Uterus (tissue), 4 donors: ENCODE data around the gene RIMS3. TPM values are rescaled to one million over a fixed set of nuclear protein-coding genes. Genes with fewer than 3 reads are reported as not detected.

Source experiments
- DNase-seq, 2 donors: peaks; one replicate each; pipeline ENCODE4 v3.0.0-alpha.2; 2019 to 2020
- H3K27ac ChIP-seq, 2 donors: fragments of 200-600 bp; sonication (generic); 1 replicate in 1 of 2; 2 replicates in 1 of 2; pipeline ENCODE4 v1.5.1; 2016 to 2018
- H3K27me3 ChIP-seq, 2 donors: fragments of 200-600 bp; sonication (generic); one replicate each; pipeline ENCODE4 v1.5.1; 2018 to 2019; ENCODE audit warnings: control low read depth in 1 of 2
- H3K36me3 ChIP-seq, 2 donors: fragments of 200-600 bp; sonication (generic); one replicate each; pipeline ENCODE4 v1.5.1; 2019; ENCODE audit warnings: control low read depth in 1 of 2
- H3K4me1 ChIP-seq, 2 donors: fragments of 200-600 bp; sonication (generic); one replicate each; pipeline ENCODE4 v1.5.1; 2018 to 2019; ENCODE audit warnings: control low read depth in 1 of 2
- H3K4me3 ChIP-seq, 2 donors: fragments of 200-600 bp; sonication (generic); 1 replicate in 1 of 2; 2 replicates in 1 of 2; pipeline ENCODE4 v1.5.1; 2018 to 2019; ENCODE audit warnings: mild to moderate bottlenecking in 1 of 2
- H3K9me3 ChIP-seq, 2 donors: fragments of 200-600 bp; sonication (generic); one replicate each; pipeline ENCODE4 v1.5.1; 2019; ENCODE audit warnings: control low read depth in 1 of 2
- POLR2A ChIP-seq, 2 donors: fragments of 450-650 bp; IDR thresholded peaks; one replicate each; pipeline ENCODE4 v1.6.1; 2016; ENCODE audit warnings: antibody characterized with exemption in 2 of 2, mild to moderate bottlenecking in 1 of 2, moderate library complexity in 1 of 2
- intact Hi-C: fragments of 100-400 bp; cut with DNase I; formaldehyde crosslinking; loops from one replicate; pipeline ENCODE4 v1.15.1; 2023; ENCODE audit warnings: low total_unique reads
- total RNA-seq, 4 donors: library from RNA; depleted of rRNA in 3 of 4; stranded (reverse); fragments of >200 nt in 3 of 4; gene quantifications; one replicate each; pipeline versions ENCODE4 v1.1.0 to v1.2.4, GENCODE V29; 2014 to 2023
- TF ChIP-seq, protein P1 (sequence below), 4 experiments: fragments of 200-600 bp in 2 of 4; fragments of 450-650 bp in 2 of 4; sonication (generic) in 2 of 4; IDR thresholded peaks; one replicate each; pipeline ENCODE4 v1.5.1; 2016 to 2019; ENCODE audit warnings: antibody characterized with exemption in 4 of 4, mild to moderate bottlenecking in 2 of 4, moderate library complexity in 1 of 4
- donor health status: DM: yes; HTN: yes; CAD: no.

RIMS3 gene
- total RNA-seq, 4 donors from 2014 or later: 1.8 to 14.0 (median 5.4) TPM

DNA sequence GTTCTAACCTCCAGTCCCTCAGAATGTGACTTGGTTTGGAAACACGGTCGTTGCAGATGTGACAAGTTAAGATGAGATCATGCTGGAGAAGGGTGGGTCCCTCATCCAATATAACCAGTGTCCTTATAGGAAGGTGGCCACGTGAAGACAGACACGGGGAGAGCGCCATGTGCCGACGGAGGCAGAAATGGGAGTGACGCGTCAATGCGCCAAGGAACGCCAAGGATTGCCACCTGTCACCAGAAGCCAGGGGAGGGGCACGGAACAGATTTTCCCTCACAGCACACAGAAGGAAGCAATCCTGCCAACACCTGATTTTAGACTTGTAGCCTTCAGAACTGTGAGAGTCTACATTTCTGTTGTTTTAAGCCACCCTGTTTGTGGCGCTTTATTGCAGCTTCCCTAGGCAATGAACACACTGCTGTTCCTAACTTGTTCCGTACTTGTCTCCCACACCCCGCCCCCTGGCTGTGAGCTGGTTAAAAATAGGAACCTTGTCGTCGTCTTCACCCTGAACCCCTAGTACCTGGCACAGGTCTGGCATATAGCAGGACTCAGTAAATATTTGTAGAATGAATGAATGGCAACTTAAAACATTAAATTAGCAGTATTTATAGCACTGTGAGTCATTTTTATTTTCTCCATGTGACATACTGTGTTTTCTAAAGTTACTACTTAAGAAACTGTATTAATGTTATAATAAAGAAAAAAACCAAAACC is 14.2 kb downstream of the RIMS3 start:
- H3K27ac ChIP-seq: no peak overlapping the region
- H3K27me3 ChIP-seq: no peaks in the 10 kb centered on the region
- intact Hi-C loops: no loop called here
- no peak overlapping the region for H3K4me3 ChIP-seq
- no peak for DNase-seq
- H3K4me1 ChIP-seq: no peaks in the 10 kb centered on the region
- TF ChIP-seq, protein P1, sequence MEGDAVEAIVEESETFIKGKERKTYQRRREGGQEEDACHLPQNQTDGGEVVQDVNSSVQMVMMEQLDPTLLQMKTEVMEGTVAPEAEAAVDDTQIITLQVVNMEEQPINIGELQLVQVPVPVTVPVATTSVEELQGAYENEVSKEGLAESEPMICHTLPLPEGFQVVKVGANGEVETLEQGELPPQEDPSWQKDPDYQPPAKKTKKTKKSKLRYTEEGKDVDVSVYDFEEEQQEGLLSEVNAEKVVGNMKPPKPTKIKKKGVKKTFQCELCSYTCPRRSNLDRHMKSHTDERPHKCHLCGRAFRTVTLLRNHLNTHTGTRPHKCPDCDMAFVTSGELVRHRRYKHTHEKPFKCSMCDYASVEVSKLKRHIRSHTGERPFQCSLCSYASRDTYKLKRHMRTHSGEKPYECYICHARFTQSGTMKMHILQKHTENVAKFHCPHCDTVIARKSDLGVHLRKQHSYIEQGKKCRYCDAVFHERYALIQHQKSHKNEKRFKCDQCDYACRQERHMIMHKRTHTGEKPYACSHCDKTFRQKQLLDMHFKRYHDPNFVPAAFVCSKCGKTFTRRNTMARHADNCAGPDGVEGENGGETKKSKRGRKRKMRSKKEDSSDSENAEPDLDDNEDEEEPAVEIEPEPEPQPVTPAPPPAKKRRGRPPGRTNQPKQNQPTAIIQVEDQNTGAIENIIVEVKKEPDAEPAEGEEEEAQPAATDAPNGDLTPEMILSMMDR (IDR thresholded peaks at IDR 0.05): no peak
- TF ChIP-seq POLR2A (IDR thresholded peaks at IDR 0.05): no peak
- no peaks in the 10 kb centered on the region for H3K36me3 ChIP-seq
- H3K9me3 ChIP-seq: no peaks in the 10 kb centered on the region

DNA sequence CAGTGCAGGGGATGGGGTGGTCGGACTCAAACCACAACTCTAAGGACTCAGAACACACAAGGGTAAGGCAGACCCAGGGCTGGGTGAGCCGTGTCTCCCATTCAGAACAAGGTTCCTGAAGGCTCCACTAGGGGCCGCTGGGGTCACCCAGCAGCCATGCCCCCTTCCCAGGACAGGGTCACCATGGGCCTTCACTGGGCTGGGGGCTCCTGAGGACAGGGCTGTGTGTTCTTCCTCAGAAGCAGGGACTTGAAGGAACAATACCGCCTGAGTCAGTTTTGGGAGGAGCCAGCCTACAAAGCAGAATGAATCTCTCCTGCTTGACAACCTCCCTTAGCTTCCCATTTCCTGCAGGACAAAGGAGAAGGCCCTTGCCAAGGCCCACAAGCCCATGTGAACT is 15.4 kb downstream of the RIMS3 start:
- Histone ChIP-seq H3K4me1 (no peaks in the 10 kb centered on the region), H3K4me3 (no peak overlapping the region), H3K36me3 (no peaks in the 10 kb centered on the region), H3K9me3 (no peaks in the 10 kb centered on the region), H3K27ac (no peak overlapping the region), H3K27me3 (no peaks in the 10 kb centered on the region)
- intact Hi-C loops: no loop called here
- no peak for DNase-seq
- TF ChIP-seq, protein P1 (IDR thresholded peaks at IDR 0.05): peak in 1 of 4 experiments; percentile 4
- TF ChIP-seq POLR2A (IDR thresholded peaks at IDR 0.05): no peak

DNA sequence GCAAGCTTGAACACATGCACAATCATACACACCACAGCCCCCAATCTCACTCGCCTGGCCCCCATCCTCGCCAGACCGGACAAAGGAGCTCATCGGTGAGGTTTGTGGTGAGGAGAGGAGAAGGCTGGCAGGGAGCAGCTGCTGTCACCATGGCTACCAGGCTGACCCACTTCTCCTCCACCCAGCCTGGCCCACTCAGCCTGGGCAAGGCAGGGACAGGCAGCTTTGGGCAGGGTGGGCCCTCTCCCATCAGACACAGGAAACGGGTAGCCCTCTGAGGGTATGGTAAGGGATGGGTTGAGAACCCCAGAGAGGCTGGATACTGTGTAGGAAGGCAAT is 15.9 kb downstream of the RIMS3 start:
- no peaks in the 10 kb centered on the region for H3K27me3 ChIP-seq
- intact Hi-C loops: no loop called here

DNA sequence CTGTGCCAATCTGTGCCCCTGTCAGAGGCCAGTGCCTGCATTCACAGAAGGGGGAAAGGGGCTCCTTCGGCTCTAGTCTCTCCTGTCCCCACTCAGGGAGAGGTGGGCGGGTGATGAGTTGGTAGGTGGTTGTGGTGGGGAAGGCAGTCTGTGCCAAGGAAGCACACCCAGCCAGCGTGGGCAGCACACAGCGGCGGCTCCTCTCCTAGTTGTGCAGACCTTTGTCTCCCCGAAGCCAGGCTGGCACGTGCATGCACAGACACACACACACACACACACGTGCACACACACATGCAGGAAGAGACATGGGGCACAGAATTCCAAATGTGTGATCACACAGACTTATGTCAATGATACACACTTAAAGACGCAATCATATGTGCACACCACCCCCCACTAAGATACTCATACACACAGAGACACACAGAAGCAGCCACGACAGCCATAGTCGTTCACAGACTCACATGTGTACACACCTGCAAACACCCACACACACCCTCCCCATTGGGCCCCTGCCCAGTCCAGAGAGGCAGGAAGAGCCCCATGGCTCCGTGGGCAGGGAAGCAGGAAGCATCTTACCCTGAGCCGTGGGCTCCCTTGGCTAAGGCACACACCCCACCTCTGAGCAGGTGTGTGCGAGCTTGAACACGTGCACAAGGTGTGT is 16.4 kb downstream of the RIMS3 start:
- no peak for DNase-seq
- intact Hi-C loops: no loop called here
- TF ChIP-seq, protein P1 (IDR thresholded peaks at IDR 0.05): no peak
- no peak for TF ChIP-seq POLR2A (IDR thresholded peaks at IDR 0.05)

More for the DNA sequence above, 15.9 kb downstream of the RIMS3 start:
- DNase-seq: no peak
- TF ChIP-seq, protein P1 (IDR thresholded peaks at IDR 0.05): no peak
- TF ChIP-seq POLR2A (IDR thresholded peaks at IDR 0.05): no peak
- Histone ChIP-seq H3K4me1 (no peaks in the 10 kb centered on the region), H3K27ac (no peak overlapping the region), H3K4me3 (no peak overlapping the region), H3K36me3 (no peaks in the 10 kb centered on the region), H3K9me3 (no peaks in the 10 kb centered on the region)

DNA sequence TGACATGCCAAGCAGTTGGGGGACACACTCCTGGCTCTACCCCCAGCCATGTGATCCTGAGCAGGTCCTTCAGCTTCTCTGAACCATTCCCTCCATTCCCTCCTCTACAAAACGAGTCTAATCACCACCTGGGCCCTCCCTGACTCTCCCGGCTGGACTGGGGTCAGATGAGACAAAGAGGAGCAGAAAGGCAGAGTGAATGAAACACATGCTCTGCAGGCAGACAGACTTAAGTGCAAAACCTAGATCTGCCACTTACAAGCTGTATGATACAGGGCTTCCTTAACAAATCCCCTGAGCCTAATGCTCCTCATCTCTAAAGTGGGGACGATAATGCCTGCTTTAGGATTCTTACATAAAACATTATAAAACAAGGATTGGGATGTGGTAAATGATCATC is 17.3 kb downstream of the RIMS3 start:
- no peaks in the 10 kb centered on the region for H3K27me3 ChIP-seq
- no peak overlapping the region for H3K27ac ChIP-seq
- H3K4me1 ChIP-seq: no peaks in the 10 kb centered on the region
- H3K36me3 ChIP-seq: no peaks in the 10 kb centered on the region
- intact Hi-C loops: no loop called here
- no peaks in the 10 kb centered on the region for H3K9me3 ChIP-seq
- H3K4me3 ChIP-seq: no peak overlapping the region
- TF ChIP-seq, protein P1 (IDR thresholded peaks at IDR 0.05): no peak
- TF ChIP-seq POLR2A (IDR thresholded peaks at IDR 0.05): no peak
- no peak for DNase-seq

More for the DNA sequence above, 16.4 kb downstream of the RIMS3 start:
- Histone ChIP-seq H3K9me3 (no peaks in the 10 kb centered on the region), H3K36me3 (no peaks in the 10 kb centered on the region), H3K4me3 (no peak overlapping the region), H3K27ac (no peak overlapping the region), H3K27me3 (no peaks in the 10 kb centered on the region), H3K4me1 (no peaks in the 10 kb centered on the region)
